GM12878 (cell line): Measurements from ENCODE around the gene UQCR11. TPM values are rescaled to one million over a fixed set of nuclear protein-coding genes. Genes with fewer than 3 reads are reported as not detected.

ENCODE experiments used
- ATAC-seq: fragments of 200-7000 bp; cut with Tn5 transposase; 3 replicates; pipeline ENCODE4 v1.9.1; 2020; ENCODE audit warnings: mild to moderate bottlenecking, moderate library complexity
- BruUV-seq: library from RNA; stranded (reverse); fragments of 400-500 nt; replicated peaks from 2 replicates; lab custom pipeline; 2021; lab: Mats Ljungman, UMichigan
- CTCF ChIA-PET: fragments of 300-600 bp; sonication (Branson Sonifier 250); formaldehyde crosslinking; extraction: SDS; loops from one replicate; lab custom pipeline; 2021; ENCODE audit warnings: inconsistent platforms; lab: Yijun Ruan, JAX
- POLR2A ChIA-PET: fragments of 350-600 bp; formaldehyde crosslinking; extraction: SDS; loops from one replicate; lab custom pipeline; 2021; ENCODE audit warnings: inconsistent platforms; lab: Charles Lee
- RAD21 ChIA-PET: fragments of 300-600 bp; sonication (Branson Sonifier 250); formaldehyde crosslinking; loops from one replicate; lab custom pipeline; 2023; ENCODE audit warnings: antibody characterized with exemption; ENCODE audit not compliant: unreplicated experiment; lab: Charles Lee
- SMC1A ChIA-PET: fragments of 300-600 bp; sonication (Branson Sonifier 250); formaldehyde crosslinking; loops from one replicate; lab custom pipeline; 2023; ENCODE audit not compliant: unreplicated experiment, uncharacterized antibody; lab: Charles Lee
- DNase-seq: peaks from one replicate; pipeline ENCODE4 v3.0.0-alpha.2; 2011; ENCODE audit warnings: low read depth, low spot score
- FAIRE-seq: peaks from 3 replicates; lab custom pipeline; 2011; peaks lifted over from hg19 to GRCh38; lab: Jason Lieb, UNC
- H2AFZ ChIP-seq: 2 replicates; pipeline ENCODE4 v1.6.0; 2011; ENCODE audit warnings: low read depth, low read length, control low read depth; ENCODE audit not compliant: control insufficient read depth
- H3K27ac ChIP-seq: 2 replicates; pipeline ENCODE4 v1.5.1; 2011; ENCODE audit warnings: control low read depth; ENCODE audit not compliant: control insufficient read depth, insufficient read depth
- H3K27me3 ChIP-seq, 2 experiments: replicated peaks in 1 of 2; 2 replicates each; pipeline versions ENCODE4 v1.6.0 to v1.6.1; 2011; ENCODE audit warnings: low read length in 1 of 2; ENCODE audit not compliant: control insufficient read depth in 2 of 2, insufficient read depth in 2 of 2
- H3K36me3 ChIP-seq, 2 experiments: 2 replicates each; pipeline ENCODE4 v1.5.1; 2011; ENCODE audit warnings: low read length in 1 of 2; ENCODE audit not compliant: control insufficient read depth in 2 of 2, insufficient read depth in 2 of 2
- H3K4me1 ChIP-seq: 2 replicates; pipeline ENCODE4 v1.6.1; 2011; ENCODE audit warnings: mild to moderate bottlenecking, low read length, moderate library complexity, mixed read lengths; ENCODE audit not compliant: control insufficient read depth, insufficient read depth
- H3K4me2 ChIP-seq: 2 replicates; pipeline ENCODE4 v1.6.0; 2011; ENCODE audit warnings: control low read depth; ENCODE audit not compliant: control insufficient read depth, insufficient read depth
- H3K4me3 ChIP-seq: fragments of 200-600 bp; sonication (generic); 2 replicates; pipeline ENCODE4 v1.5.1; 2016
- H3K79me2 ChIP-seq: 2 replicates; pipeline ENCODE4 v1.6.0; 2011; ENCODE audit warnings: low read length; ENCODE audit not compliant: control insufficient read depth, insufficient read depth
- H3K9ac ChIP-seq: 2 replicates; pipeline ENCODE4 v1.8.0; 2011; ENCODE audit warnings: low read length, control low read depth, mixed read lengths; ENCODE audit not compliant: control insufficient read depth, insufficient read depth
- H3K9me3 ChIP-seq: replicated peaks from 3 replicates; pipeline ENCODE4 v1.5.1; 2011; ENCODE audit warnings: mild to moderate bottlenecking, low read length; ENCODE audit not compliant: control insufficient read depth, insufficient read depth
- H4K20me1 ChIP-seq: 2 replicates; pipeline ENCODE4 v1.6.0; 2011; ENCODE audit not compliant: control insufficient read depth, insufficient read depth
- CTCF ChIP-seq, 3 experiments: IDR thresholded peaks in 2 of 3; conservative IDR thresholded peaks in 1 of 3; 2 replicates each; pipeline ENCODE4 v1.5.1; 2011; ENCODE audit warnings: low read depth in 3 of 3, low read length in 3 of 3, mild to moderate bottlenecking in 3 of 3, control low read depth in 2 of 3, moderate library complexity in 2 of 3, inconsistent platforms in 1 of 3, mixed read lengths in 1 of 3; ENCODE audit not compliant: control insufficient read depth in 2 of 3, insufficient read depth in 1 of 3; ENCODE audit errors: extremely low read depth in 1 of 3
- IKZF1 ChIP-seq: fragments of 450-650 bp; conservative IDR thresholded peaks from 2 replicates; pipeline ENCODE4 v1.6.1; 2017; ENCODE audit warnings: antibody characterized with exemption, mild to moderate bottlenecking
- POLR2A ChIP-seq: IDR thresholded peaks from 2 replicates; pipeline ENCODE4 v1.6.1; 2011; ENCODE audit warnings: low read depth, mild to moderate bottlenecking, low read length
- WGBS: methylation state at CpG from one replicate; pipeline ENCODE4 v1.1.6; 2016; ENCODE audit warnings: low lambda C conversion rate; ENCODE audit not compliant: insufficient replicate concordance, insufficient coverage; ENCODE audit errors: missing lambda C conversion rate; 5-methylcytosine and 5-hydroxymethylcytosine counted together
- in situ Hi-C: fragments of 300-500 bp; cut with MboI; formaldehyde crosslinking; loops from 9 replicates; pipeline ENCODE4 v1.14.3; 2018; ENCODE audit warnings: mixed read lengths
- intact Hi-C: fragments of 100-400 bp; cut with micrococcal nuclease; formaldehyde crosslinking; loops from one replicate; pipeline ENCODE4 v1.14.2; 2022; ENCODE audit not compliant: unreplicated experiment
- polyA plus RNA-seq, 11 experiments: library from polyadenylated mRNA; depleted of rRNA in 4 of 11; unstranded in 6 of 11; stranded (reverse) in 5 of 11; fragments of >200 nt; fragmentation: Nextera tagmentation in 4 of 11; fragmentation: Illumina TruSeq in 1 of 11; extraction: Ambion mirVana in 4 of 11; extraction: Trizol in 1 of 11; gene quantifications; 1 replicate in 1 of 11; 2 replicates in 10 of 11; pipeline versions ENCODE4 v1.2.1 to v1.2.3, GENCODE V29; 2011 to 2016; ENCODE audit warnings: inconsistent platforms in 2 of 11, missing spikeins in 2 of 11, low read depth in 1 of 11
- total RNA-seq, 4 experiments: library from RNA; depleted of rRNA in 3 of 4; stranded (reverse); fragments of >200 nt in 3 of 4; fragmentation: Illumina TruSeq in 1 of 4; extraction: Trizol in 1 of 4; gene quantifications; 2 replicates each; pipeline versions ENCODE4 v1.2.1 to v1.2.3, GENCODE V29; 2013 to 2021

UQCR11 gene
- total and polyA plus RNA-seq, 10 of the 15 experiments (the other 5 are each of a cell fraction or from before 2014, with no cell fraction given), result 28.6 to 586 (median 193) TPM

- ChIA-PET SMC1A (no interaction called here), POLR2A (no interaction called here), CTCF (no interaction called here), RAD21 (no interaction called here)
- in situ Hi-C loops (loop anchor here (5.0 kb wide), 1 partner anchor 39 kb away; the partner anchor contains the start of gene UQCR11), intact Hi-C loops (loop anchor here (5.0 kb wide), 1 partner anchor 39 kb away; the partner anchor contains the start of gene UQCR11)
- no peak for TF ChIP-seq CTCF (IDR thresholded peaks at IDR 0.05 in 2 of 3, conservative IDR thresholded peaks at IDR 0.05 in 1 of 3; ENCODE audit: control insufficient read depth in 2 of 3, extremely low read depth in 1 of 3, insufficient read depth in 1 of 3, low read depth in 3 of 3, low read length in 3 of 3)
- FAIRE-seq (no peak), ATAC-seq (no peak), DNase-seq (no peak)
- Histone ChIP-seq H3K4me3 (no peak overlapping the region), H3K27ac (no peak overlapping the region), H2AFZ (no peak overlapping the region), H3K79me2 (peaks cover 51% of the 10 kb centered on the region), H3K9me3 (no peaks in the 10 kb centered on the region), H3K36me3 (peaks cover 13 to 25% of the 10 kb centered on the region in 2 experiments), H3K9ac (no peak overlapping the region), H3K27me3 (no peaks in the 10 kb centered on the region), H3K4me2 (no peak overlapping the region), H3K4me1 (peaks cover 25% of the 10 kb centered on the region), H4K20me1 (no peaks in the 10 kb centered on the region; the same call in 1 of the 2 replicates)
- WGBS, result 92% methylated on average over 23 of the region's 24 CpGs
- BruUV-seq, result no TSS peak
These were observed 40.9 kb upstream of the UQCR11 start for GRCh38 chr19:1646149-1646548.

GRCh38 chr19:1645299-1645698, 40.0 kb upstream of the UQCR11 start:
- in situ Hi-C loops (loop anchor here (5.0 kb wide), 1 partner anchor 38 kb away; the partner anchor contains the start of gene UQCR11), intact Hi-C loops (loop anchor here (5.0 kb wide), 1 partner anchor 38 kb away; the partner anchor contains the start of gene UQCR11)
- no peak for DNase-seq
- no peak for ATAC-seq
- Histone ChIP-seq H3K4me2 (no peak overlapping the region), H3K9me3 (no peaks in the 10 kb centered on the region), H3K27me3 (no peaks in the 10 kb centered on the region), H3K4me1 (peaks cover 25% of the 10 kb centered on the region), H2AFZ (no peak overlapping the region), H3K9ac (no peak overlapping the region), H3K79me2 (peaks cover 43% of the 10 kb centered on the region), H3K36me3 (peaks cover 14 to 26% of the 10 kb centered on the region in 2 experiments), H3K4me3 (no peak overlapping the region), H4K20me1 (no peaks in the 10 kb centered on the region; the same call in 1 of the 2 replicates), H3K27ac (no peak overlapping the region)
- SMC1A ChIA-PET, result no interaction called here
- RAD21 ChIA-PET, result no interaction called here
- WGBS, result 96% methylated on average over 14 of the region's 23 CpGs
- CTCF ChIA-PET, result no interaction called here
- BruUV-seq, result no TSS peak
- FAIRE-seq, result no peak
- TF ChIP-seq IKZF1, result no peak
- peak; percentile 45; the same call in 1 of the 2 replicates for TF ChIP-seq POLR2A
- POLR2A ChIA-PET, result no interaction called here
